Measurements from ENCODE around the gene MAP3K5. TPM values are rescaled to one million over a fixed set of nuclear protein-coding genes. Genes with fewer than 3 reads are reported as not detected.

Gene MAP3K5
- total RNA-seq, 1 donor from 2014 or later = 4.7 TPM

- H3K27ac Mint-ChIP-seq = no peak overlapping the region
- no peaks in the 10 kb centered on the region for H3K9me3 Mint-ChIP-seq
Measured at GRCh38 chr6:136811272-136811671, 19.0 kb upstream of the MAP3K5 start.

GRCh38 chr6:136809091-136809860 is 17.0 kb upstream of the MAP3K5 start:
- Mint-ChIP-seq H3K4me1 (ENCODE audit: unreplicated experiment) (no peaks in the 10 kb centered on the region), H3K36me3 (no peaks in the 10 kb centered on the region), H3K9me3 (no peaks in the 10 kb centered on the region), H3K27ac (no peak overlapping the region), H3K4me3 (no peak overlapping the region), H3K27me3 (no peaks in the 10 kb centered on the region)
- no peak for DNase-seq (ENCODE audit: extremely low spot score, unreplicated experiment)
- TF ChIP-seq CTCF (conservative IDR thresholded peaks at IDR 0.05) = no peak

More at GRCh38 chr6:136811272-136811671, 19.0 kb upstream of the MAP3K5 start:
- H3K27me3 Mint-ChIP-seq = no peaks in the 10 kb centered on the region
- no peak for DNase-seq (ENCODE audit: extremely low spot score, unreplicated experiment)
- no peaks in the 10 kb centered on the region for H3K4me1 Mint-ChIP-seq (ENCODE audit: unreplicated experiment)
- H3K36me3 Mint-ChIP-seq = no peaks in the 10 kb centered on the region
- no peak overlapping the region for H3K4me3 Mint-ChIP-seq
- TF ChIP-seq CTCF (conservative IDR thresholded peaks at IDR 0.05) = no peak

GRCh38 chr6:136803608-136804007 is 11.3 kb upstream of the MAP3K5 start:
- no peak for DNase-seq (ENCODE audit: extremely low spot score, unreplicated experiment)
- no peaks in the 10 kb centered on the region for H3K4me1 Mint-ChIP-seq (ENCODE audit: unreplicated experiment)
- H3K4me3 Mint-ChIP-seq = no peak overlapping the region
- H3K27me3 Mint-ChIP-seq = no peaks in the 10 kb centered on the region
- no peaks in the 10 kb centered on the region for H3K36me3 Mint-ChIP-seq
- no peaks in the 10 kb centered on the region for H3K9me3 Mint-ChIP-seq
- no peak for TF ChIP-seq CTCF (conservative IDR thresholded peaks at IDR 0.05)
- no peak overlapping the region for H3K27ac Mint-ChIP-seq

GRCh38 chr6:136801581-136801980 is 9.3 kb upstream of the MAP3K5 start:
- DNase-seq (ENCODE audit: extremely low spot score, unreplicated experiment) = no peak
- peaks cover 7% of the 10 kb centered on the region for H3K9me3 Mint-ChIP-seq
- no peaks in the 10 kb centered on the region for H3K27me3 Mint-ChIP-seq
- TF ChIP-seq CTCF (conservative IDR thresholded peaks at IDR 0.05) = no peak
- H3K36me3 Mint-ChIP-seq = no peaks in the 10 kb centered on the region
- no peak overlapping the region for H3K27ac Mint-ChIP-seq
- H3K4me1 Mint-ChIP-seq (ENCODE audit: unreplicated experiment) = no peaks in the 10 kb centered on the region
- no peak overlapping the region for H3K4me3 Mint-ChIP-seq

- TF ChIP-seq CTCF (conservative IDR thresholded peaks at IDR 0.05) = no peak
- no peak overlapping the region for H3K4me3 Mint-ChIP-seq
- DNase-seq (ENCODE audit: extremely low spot score, unreplicated experiment) = no peak
- peaks cover 5% of the 10 kb centered on the region for H3K27me3 Mint-ChIP-seq
- H3K4me1 Mint-ChIP-seq (ENCODE audit: unreplicated experiment) = peaks cover 5% of the 10 kb centered on the region
- no peaks in the 10 kb centered on the region for H3K36me3 Mint-ChIP-seq
- H3K9me3 Mint-ChIP-seq = peaks cover 7% of the 10 kb centered on the region
- no peak overlapping the region for H3K27ac Mint-ChIP-seq
Measured at GRCh38 chr6:136798044-136798443, 5.8 kb upstream of the MAP3K5 start.

Measured in type B pancreatic cell (in vitro differentiated cells).